Adrenal gland (tissue), 5 donors: ENCODE measurements around the gene MOGAT1.

Experiments used
- CTCF ChIP-seq, 6 experiments: fragments of 450-650 bp in 4 of 6; fragments of 200-600 bp in 2 of 6; sonication (generic) in 1 of 6; IDR thresholded peaks; 1 replicate in 5 of 6; 2 replicates in 1 of 6; pipeline versions ENCODE4 v1.5.1 to v1.8.0; 2016 to 2021; ENCODE audit warnings: antibody characterized with exemption in 6 of 6, mild to moderate bottlenecking in 2 of 6, moderate library complexity in 1 of 6
- POLR2A ChIP-seq, 2 donors: fragments of 450-650 bp; IDR thresholded peaks; one replicate each; pipeline ENCODE4 v1.6.1; 2017; ENCODE audit warnings: antibody characterized with exemption in 2 of 2, mild to moderate bottlenecking in 2 of 2, moderate library complexity in 1 of 2
- donor health status: DM: no; HTN: no; CAD: no.

GRCh38 chr2:222703886-222704285, 32.4 kb downstream of the MOGAT1 start:
- no peak for TF ChIP-seq CTCF (IDR thresholded peaks at IDR 0.05)
- no peak for TF ChIP-seq POLR2A (IDR thresholded peaks at IDR 0.05)
